Measurements from ENCODE around the gene PPP1R11. TPM values are rescaled to one million over a fixed set of nuclear protein-coding genes. Genes with fewer than 3 reads are reported as not detected.

Gene PPP1R11
- total and polyA plus RNA-seq, 9 donors = 17.9 to 35.6 (median 31.2) TPM

Other genes with a start within 250 kb of the PPP1R11 start
- gene HLA-G, start 239.4 kb upstream of the PPP1R11 start, total RNA-seq = not detected
- 1 to 10 TPM in 7 of 8 donors, under 1 TPM in 1; 0.41 to 8.1 (median 4.3) TPM for gene HLA-G, start 239.4 kb upstream of the PPP1R11 start, polyA plus RNA-seq (ENCODE audit: insufficient read depth in 1 of 8, insufficient read length in 8 of 8, low replicate concordance in 1 of 8)
- gene HLA-A, start 124.7 kb upstream of the PPP1R11 start, total RNA-seq = 104 TPM
- 100 to 1,000 TPM in 5 of 8 donors, 10 to 100 TPM in 3; 55.7 to 138 (median 111) TPM for gene HLA-A, start 124.7 kb upstream of the PPP1R11 start, polyA plus RNA-seq (ENCODE audit: insufficient read depth in 1 of 8, insufficient read length in 8 of 8, low replicate concordance in 1 of 8)
- gene POLR1H, start 5.9 kb upstream of the PPP1R11 start, total RNA-seq = 38.3 TPM
- gene POLR1H, start 5.9 kb upstream of the PPP1R11 start, polyA plus RNA-seq (ENCODE audit: insufficient read depth in 1 of 8, insufficient read length in 8 of 8, low replicate concordance in 1 of 8) = 10 to 100 TPM; 19.7 to 31.3 (median 25.5) TPM
- gene RNF39, start 8.6 kb downstream of the PPP1R11 start, total RNA-seq = not detected
- gene RNF39, start 8.6 kb downstream of the PPP1R11 start, polyA plus RNA-seq (ENCODE audit: insufficient read depth in 1 of 8, insufficient read length in 8 of 8, low replicate concordance in 1 of 8) = 1 to 10 TPM in 1 of 8 donors, under 1 TPM in 7; 0.46 to 1.1 (median 0.67) TPM
- gene TRIM31, start 45.9 kb downstream of the PPP1R11 start, total RNA-seq = not detected
- gene TRIM31, start 45.9 kb downstream of the PPP1R11 start, polyA plus RNA-seq (ENCODE audit: insufficient read depth in 1 of 8, insufficient read length in 8 of 8, low replicate concordance in 1 of 8) = under 1 TPM in 3 of 8 donors, not detected in 5; 0.06 to 0.44 (median 0.12) TPM
- gene TRIM40, start 68.9 kb downstream of the PPP1R11 start, total RNA-seq = not detected
- under 1 TPM in 1 of 8 donors, not detected in 7; 0.56 TPM for gene TRIM40, start 68.9 kb downstream of the PPP1R11 start, polyA plus RNA-seq (ENCODE audit: insufficient read depth in 1 of 8, insufficient read length in 8 of 8, low replicate concordance in 1 of 8)
- 0.18 TPM for gene TRIM10, start 94.0 kb downstream of the PPP1R11 start, total RNA-seq
- under 1 TPM; 0.17 to 0.83 (median 0.66) TPM for gene TRIM10, start 94.0 kb downstream of the PPP1R11 start, polyA plus RNA-seq (ENCODE audit: insufficient read depth in 1 of 8, insufficient read length in 8 of 8, low replicate concordance in 1 of 8)
- not detected for gene TRIM15, start 96.3 kb downstream of the PPP1R11 start, total RNA-seq
- gene TRIM15, start 96.3 kb downstream of the PPP1R11 start, polyA plus RNA-seq (ENCODE audit: insufficient read depth in 1 of 8, insufficient read length in 8 of 8, low replicate concordance in 1 of 8) = 1 to 10 TPM in 1 of 8 donors, under 1 TPM in 1, not detected in 6; 0.64 to 3.6 TPM
- gene TRIM26, start 146.2 kb downstream of the PPP1R11 start, total RNA-seq = 10.1 TPM
- 10 to 100 TPM; 12.8 to 19.1 (median 15.7) TPM for gene TRIM26, start 146.2 kb downstream of the PPP1R11 start, polyA plus RNA-seq (ENCODE audit: insufficient read depth in 1 of 8, insufficient read length in 8 of 8, low replicate concordance in 1 of 8)